COR-L47 (cell line): Measurements from ENCODE around the gene MEF2C.
A peak's percentile ranks its signal among the peaks of the same experiment; 100 is the strongest.
"Not testable (repeated sequence)": the region's sequence is repeated elsewhere in the genome, so short reads cannot be mapped to it uniquely, and the experiment has no call there.

ENCODE experiments used
- DNase-seq: peaks from one replicate; lab custom pipeline; 2025; lab: John Stamatoyannopoulos, UW

MEF2C gene

GRCh38 chr5:88883059-88883835 is at the start of gene MEF2C:
TSS of gene MEF2C (minus strand) at chr5:88883184. CDS start at chr5:88823788, 59,396 bp downstream.
- peak; percentile 71 for DNase-seq

- DNase-seq, result no peak
Measured at GRCh38 chr5:88932541-88932940, 49.6 kb upstream of the MEF2C start.

- DNase-seq, result no peak
Measured at GRCh38 chr5:88930335-88930734, 47.4 kb upstream of the MEF2C start.

- DNase-seq, result no peak
Measured at GRCh38 chr5:88929385-88929784, 46.4 kb upstream of the MEF2C start.

- no peak for DNase-seq
Measured at GRCh38 chr5:88926774-88927173, 43.8 kb upstream of the MEF2C start.

GRCh38 chr5:88925692-88926490 is 42.9 kb upstream of the MEF2C start:
- DNase-seq, result no peak

GRCh38 chr5:88924330-88924657 is 41.3 kb upstream of the MEF2C start:
- DNase-seq, result no peak

GRCh38 chr5:88923623-88924329 is 40.8 kb upstream of the MEF2C start:
- DNase-seq, result no peak

GRCh38 chr5:88912743-88913142 is 29.8 kb upstream of the MEF2C start:
- not testable (repeated sequence) for DNase-seq

- DNase-seq, result not testable (repeated sequence)
Measured at GRCh38 chr5:88911059-88911572, 28.1 kb upstream of the MEF2C start.

- DNase-seq, result not testable (repeated sequence)
Measured at GRCh38 chr5:88904478-88904877, 21.5 kb upstream of the MEF2C start.

GRCh38 chr5:88903966-88904365 is 21.0 kb upstream of the MEF2C start:
- DNase-seq, result not testable (repeated sequence)

- DNase-seq, result not testable (repeated sequence)
Measured at GRCh38 chr5:88901077-88901476, 18.1 kb upstream of the MEF2C start.

GRCh38 chr5:88899096-88899737 is 16.2 kb upstream of the MEF2C start:
- no peak for DNase-seq

GRCh38 chr5:88897748-88898147 is 14.8 kb upstream of the MEF2C start:
- DNase-seq, result no peak

- no peak for DNase-seq
Measured at GRCh38 chr5:88895681-88896501, 12.9 kb upstream of the MEF2C start.

GRCh38 chr5:88892669-88893068 is 9.7 kb upstream of the MEF2C start:
- DNase-seq, result no peak

- no peak for DNase-seq
Measured at GRCh38 chr5:88890070-88890781, 7.2 kb upstream of the MEF2C start.

GRCh38 chr5:88889189-88890069 is 6.4 kb upstream of the MEF2C start:
- peak; percentile 87 for DNase-seq

- DNase-seq, result no peak
Measured at GRCh38 chr5:88888848-88889188, 5.8 kb upstream of the MEF2C start.
